ENCODE data around the gene C17orf67. TPM values are rescaled to one million over a fixed set of nuclear protein-coding genes. Genes with fewer than 3 reads are reported as not detected.
A peak's percentile ranks its signal among the peaks of the same experiment; 100 is the strongest.

The C17orf67 gene
- total RNA-seq, 4 donors from 2014 or later: 0.52 to 3.7 (median 1.0) TPM

- Histone ChIP-seq H3K4me1 (peaks cover 2% of the 10 kb centered on the region), H3K36me3 (no peaks in the 10 kb centered on the region), H3K27me3 (no peaks in the 10 kb centered on the region), H3K4me3 (no peak overlapping the region), H3K9me3 (no peaks in the 10 kb centered on the region), H3K27ac (no peak overlapping the region)
- no peak for DNase-seq (ENCODE audit: low spot score in 2 of 2)
- WGBS: 96% methylated on average over 1 of the region's 1 CpG
- TF ChIP-seq POLR2A (IDR thresholded peaks at IDR 0.05) (no peak), CTCF (IDR thresholded peaks at IDR 0.05) (no peak), POLR2AphosphoS5 (IDR thresholded peaks at IDR 0.05) (no peak), EP300 (IDR thresholded peaks at IDR 0.05) (no peak)
Observed at GRCh38 chr17:56792267-56792666, 41.5 kb downstream of the C17orf67 start.

GRCh38 chr17:56786989-56787482 is 46.7 kb downstream of the C17orf67 start:
- Histone ChIP-seq H3K36me3 (no peaks in the 10 kb centered on the region), H3K4me1 (peaks cover 27% of the 10 kb centered on the region), H3K4me3 (no peak overlapping the region), H3K9me3 (no peaks in the 10 kb centered on the region), H3K27me3 (no peaks in the 10 kb centered on the region), H3K27ac (peak overlapping the region; percentile 11)
- TF ChIP-seq POLR2A (IDR thresholded peaks at IDR 0.05): no peak
- TF ChIP-seq EP300 (IDR thresholded peaks at IDR 0.05): no peak
- no peak for TF ChIP-seq CTCF (IDR thresholded peaks at IDR 0.05)
- TF ChIP-seq POLR2AphosphoS5 (IDR thresholded peaks at IDR 0.05): peak in 1 of 3 donors; percentile 40
- 40% methylated on average over 7 of the region's 7 CpGs for WGBS
- DNase-seq (ENCODE audit: low spot score in 2 of 2): no peak

GRCh38 chr17:56785997-56786680 is 47.6 kb downstream of the C17orf67 start:
- Histone ChIP-seq H3K9me3 (no peaks in the 10 kb centered on the region), H3K4me3 (no peak overlapping the region), H3K4me1 (peaks cover 27% of the 10 kb centered on the region), H3K27ac (no peak overlapping the region), H3K27me3 (no peaks in the 10 kb centered on the region), H3K36me3 (no peaks in the 10 kb centered on the region)
- 74% methylated on average over 9 of the region's 9 CpGs for WGBS
- no peak for TF ChIP-seq POLR2AphosphoS5 (IDR thresholded peaks at IDR 0.05)
- TF ChIP-seq EP300 (IDR thresholded peaks at IDR 0.05): no peak
- no peak for TF ChIP-seq CTCF (IDR thresholded peaks at IDR 0.05)
- TF ChIP-seq POLR2A (IDR thresholded peaks at IDR 0.05): no peak
- peak in 1 of 2 donors; percentile 50 for DNase-seq (ENCODE audit: low spot score in 2 of 2)

GRCh38 chr17:56785405-56785804 is 48.3 kb downstream of the C17orf67 start:
- no peak overlapping the region for H3K27ac ChIP-seq
- H3K27me3 ChIP-seq: no peaks in the 10 kb centered on the region
- no peaks in the 10 kb centered on the region for H3K36me3 ChIP-seq
- 53% methylated on average over 5 of the region's 5 CpGs for WGBS
- no peaks in the 10 kb centered on the region for H3K9me3 ChIP-seq
- DNase-seq (ENCODE audit: low spot score in 2 of 2): no peak
- no peak overlapping the region for H3K4me3 ChIP-seq
- TF ChIP-seq POLR2A (IDR thresholded peaks at IDR 0.05): no peak
- no peak for TF ChIP-seq CTCF (IDR thresholded peaks at IDR 0.05)
- no peak for TF ChIP-seq POLR2AphosphoS5 (IDR thresholded peaks at IDR 0.05)
- TF ChIP-seq EP300 (IDR thresholded peaks at IDR 0.05): no peak
- H3K4me1 ChIP-seq: peaks cover 30% of the 10 kb centered on the region

- Histone ChIP-seq H3K4me3 (no peak overlapping the region), H3K4me1 (peaks cover 36% of the 10 kb centered on the region), H3K9me3 (no peaks in the 10 kb centered on the region), H3K36me3 (no peaks in the 10 kb centered on the region), H3K27ac (no peak overlapping the region), H3K27me3 (no peaks in the 10 kb centered on the region)
- TF ChIP-seq CTCF (IDR thresholded peaks at IDR 0.05) (no peak), POLR2A (IDR thresholded peaks at IDR 0.05) (no peak), EP300 (IDR thresholded peaks at IDR 0.05) (no peak), POLR2AphosphoS5 (IDR thresholded peaks at IDR 0.05) (no peak)
- DNase-seq (ENCODE audit: low spot score in 2 of 2): no peak
Observed at GRCh38 chr17:56782338-56782737, 51.4 kb downstream of the C17orf67 start.
